Osteoblast (primary cell): ENCODE results near the gene OR10D3. TPM values are rescaled to one million over a fixed set of nuclear protein-coding genes. Genes with fewer than 3 reads are reported as not detected.
A peak's percentile ranks its signal among the peaks of the same experiment; 100 is the strongest.

ENCODE experiments used
- DNase-seq: peaks from one replicate; pipeline ENCODE4 v3.0.0; 2011; ENCODE audit warnings: low spot score, mixed read lengths; ENCODE audit not compliant: insufficient read length; ENCODE audit errors: missing footprints
- H2AFZ ChIP-seq: 2 replicates; pipeline ENCODE4 v1.6.0; 2011; ENCODE audit warnings: mild to moderate bottlenecking, low read length
- H3K27ac ChIP-seq: 2 replicates; pipeline ENCODE4 v1.5.1; 2011; ENCODE audit warnings: mild to moderate bottlenecking, low read depth, low read length, moderate library complexity
- H3K27me3 ChIP-seq: 2 replicates; pipeline ENCODE4 v1.6.0; 2012; ENCODE audit warnings: mild to moderate bottlenecking, control low read depth, inconsistent platforms, low read length, moderate library complexity; ENCODE audit not compliant: insufficient read depth
- H3K36me3 ChIP-seq: 2 replicates; pipeline ENCODE4 v1.5.1; 2011; ENCODE audit warnings: mild to moderate bottlenecking, low read length, control low read depth, moderate library complexity; ENCODE audit not compliant: insufficient read depth
- H3K4me1 ChIP-seq: 2 replicates; pipeline ENCODE4 v1.5.1; 2011; ENCODE audit warnings: mild to moderate bottlenecking, low read length, control low read depth, moderate library complexity; ENCODE audit not compliant: insufficient read depth
- H3K4me2 ChIP-seq: 2 replicates; pipeline ENCODE4 v1.6.0; 2011; ENCODE audit warnings: mild to moderate bottlenecking, low read length; ENCODE audit not compliant: insufficient read depth
- H3K4me3 ChIP-seq: fragments of 200-600 bp; sonication (generic); 3 replicates; pipeline ENCODE4 v1.5.1; 2012; ENCODE audit warnings: mild to moderate bottlenecking, low read length, inconsistent platforms; ENCODE audit not compliant: insufficient read depth
- H3K79me2 ChIP-seq: 2 replicates; pipeline ENCODE4 v1.6.0; 2012; ENCODE audit warnings: mild to moderate bottlenecking, low read length, control low read depth, inconsistent platforms; ENCODE audit not compliant: insufficient read depth
- H3K9me3 ChIP-seq: 2 replicates; pipeline ENCODE4 v1.5.1; 2011; ENCODE audit warnings: low read depth, low read length, control low read depth
- H4K20me1 ChIP-seq: 2 replicates; pipeline ENCODE4 v1.6.0; 2012; ENCODE audit warnings: mild to moderate bottlenecking, low read length, control low read depth; ENCODE audit not compliant: insufficient read depth
- total RNA-seq: library from RNA; depleted of rRNA; stranded (reverse); fragments of >200 nt; gene quantifications from 2 replicates; pipeline ENCODE4 v1.2.3, GENCODE V29; 2012
- TF ChIP-seq, protein P1 (sequence below): IDR thresholded peaks from 2 replicates; pipeline ENCODE4 v1.5.1; 2011; ENCODE audit warnings: mild to moderate bottlenecking, low read depth, low read length, moderate library complexity; ENCODE audit errors: extremely low read depth

Gene OR10D3
- total RNA-seq, 1 donor: not detected

DNA sequence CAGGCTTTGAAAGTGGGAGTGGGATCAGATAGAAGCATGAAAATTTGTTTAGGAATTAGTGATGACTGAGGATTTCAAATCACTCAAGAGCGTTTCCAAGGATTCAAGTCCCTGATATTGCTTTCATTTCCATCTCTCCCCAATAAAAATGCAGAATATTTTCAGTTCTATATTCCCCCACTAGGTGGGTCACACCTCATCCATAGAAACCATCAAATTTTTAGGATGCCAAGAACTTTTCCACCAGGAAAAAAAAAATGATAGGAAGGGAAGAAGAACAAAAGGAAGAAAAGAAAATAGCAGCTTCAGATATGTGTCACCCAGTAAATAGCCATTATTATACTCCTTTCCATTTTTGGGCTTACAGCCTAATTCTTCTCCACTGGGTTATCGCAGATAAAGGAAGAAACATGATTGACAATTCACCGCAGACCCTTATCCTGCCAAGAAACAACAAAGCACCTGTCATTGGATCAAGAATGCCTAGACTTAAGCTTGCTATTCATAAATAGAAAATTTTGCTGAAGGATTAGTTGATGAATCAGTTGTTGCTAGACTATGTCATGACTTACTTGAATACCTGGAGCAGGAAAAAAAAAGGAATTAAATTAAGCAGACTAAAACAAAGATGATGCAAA is 30.3 kb upstream of the OR10D3 start:
- Histone ChIP-seq H2AFZ (no peak overlapping the region), H3K4me2 (no peak overlapping the region), H3K27me3 (no peaks in the 10 kb centered on the region), H3K9me3 (no peaks in the 10 kb centered on the region), H4K20me1 (no peaks in the 10 kb centered on the region), H3K27ac (no peak overlapping the region), H3K4me3 (no peak overlapping the region), H3K79me2 (no peaks in the 10 kb centered on the region), H3K4me1 (no peaks in the 10 kb centered on the region), H3K36me3 (no peaks in the 10 kb centered on the region)
- TF ChIP-seq, protein P1, sequence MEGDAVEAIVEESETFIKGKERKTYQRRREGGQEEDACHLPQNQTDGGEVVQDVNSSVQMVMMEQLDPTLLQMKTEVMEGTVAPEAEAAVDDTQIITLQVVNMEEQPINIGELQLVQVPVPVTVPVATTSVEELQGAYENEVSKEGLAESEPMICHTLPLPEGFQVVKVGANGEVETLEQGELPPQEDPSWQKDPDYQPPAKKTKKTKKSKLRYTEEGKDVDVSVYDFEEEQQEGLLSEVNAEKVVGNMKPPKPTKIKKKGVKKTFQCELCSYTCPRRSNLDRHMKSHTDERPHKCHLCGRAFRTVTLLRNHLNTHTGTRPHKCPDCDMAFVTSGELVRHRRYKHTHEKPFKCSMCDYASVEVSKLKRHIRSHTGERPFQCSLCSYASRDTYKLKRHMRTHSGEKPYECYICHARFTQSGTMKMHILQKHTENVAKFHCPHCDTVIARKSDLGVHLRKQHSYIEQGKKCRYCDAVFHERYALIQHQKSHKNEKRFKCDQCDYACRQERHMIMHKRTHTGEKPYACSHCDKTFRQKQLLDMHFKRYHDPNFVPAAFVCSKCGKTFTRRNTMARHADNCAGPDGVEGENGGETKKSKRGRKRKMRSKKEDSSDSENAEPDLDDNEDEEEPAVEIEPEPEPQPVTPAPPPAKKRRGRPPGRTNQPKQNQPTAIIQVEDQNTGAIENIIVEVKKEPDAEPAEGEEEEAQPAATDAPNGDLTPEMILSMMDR: no peak
- no peak for DNase-seq

DNA sequence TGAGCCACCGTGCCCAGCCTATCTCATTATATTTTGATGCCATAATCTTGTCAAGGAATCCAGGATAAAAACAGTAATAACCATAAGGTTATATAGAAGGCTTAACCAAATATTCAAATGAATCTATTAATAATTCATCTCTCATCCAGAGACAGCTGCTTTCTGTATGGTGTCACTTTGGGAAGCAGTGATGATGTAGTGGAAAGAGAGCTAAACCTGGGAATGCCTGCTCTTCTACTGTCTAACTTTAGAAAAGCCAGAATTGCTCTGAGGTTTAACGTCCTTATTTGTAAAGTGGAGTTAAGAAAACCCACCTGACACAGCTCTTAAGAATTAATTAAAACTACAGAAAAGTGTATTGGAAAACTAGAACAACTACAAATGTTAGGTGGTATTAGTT is 29.3 kb upstream of the OR10D3 start:
- Histone ChIP-seq H3K4me3 (no peak overlapping the region), H3K27ac (no peak overlapping the region), H2AFZ (no peak overlapping the region), H3K4me2 (no peak overlapping the region), H4K20me1 (no peaks in the 10 kb centered on the region), H3K79me2 (no peaks in the 10 kb centered on the region), H3K36me3 (no peaks in the 10 kb centered on the region), H3K9me3 (no peaks in the 10 kb centered on the region), H3K4me1 (no peaks in the 10 kb centered on the region), H3K27me3 (no peaks in the 10 kb centered on the region)
- TF ChIP-seq, protein P1: no peak
- DNase-seq: no peak

DNA sequence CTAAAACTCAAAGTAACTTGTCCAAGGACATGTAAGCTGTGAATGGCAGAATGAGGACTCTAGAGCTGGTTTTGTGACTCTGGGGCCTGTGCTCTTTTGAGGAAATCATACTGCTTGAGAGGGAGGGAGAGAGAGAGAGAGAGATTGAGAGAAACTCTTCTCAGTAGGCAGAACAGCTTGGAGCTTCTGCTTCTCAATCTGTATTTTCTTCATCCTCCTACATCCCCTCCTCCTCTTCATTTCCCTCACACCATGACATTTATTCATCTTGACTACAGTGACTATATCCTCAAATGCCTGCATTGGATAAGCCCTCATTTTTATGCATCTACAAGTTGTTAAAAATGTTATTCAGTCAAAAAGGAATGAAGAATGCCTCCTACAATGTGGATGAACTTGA is 23.7 kb upstream of the OR10D3 start:
- H3K27me3 ChIP-seq: no peaks in the 10 kb centered on the region
- no peaks in the 10 kb centered on the region for H3K9me3 ChIP-seq
- H3K27ac ChIP-seq: no peak overlapping the region
- no peak overlapping the region for H2AFZ ChIP-seq
- H4K20me1 ChIP-seq: no peaks in the 10 kb centered on the region
- H3K79me2 ChIP-seq: no peaks in the 10 kb centered on the region
- TF ChIP-seq, protein P1: no peak
- H3K4me2 ChIP-seq: no peak overlapping the region
- no peak overlapping the region for H3K4me3 ChIP-seq
- DNase-seq: no peak
- no peaks in the 10 kb centered on the region for H3K4me1 ChIP-seq
- no peaks in the 10 kb centered on the region for H3K36me3 ChIP-seq

DNA sequence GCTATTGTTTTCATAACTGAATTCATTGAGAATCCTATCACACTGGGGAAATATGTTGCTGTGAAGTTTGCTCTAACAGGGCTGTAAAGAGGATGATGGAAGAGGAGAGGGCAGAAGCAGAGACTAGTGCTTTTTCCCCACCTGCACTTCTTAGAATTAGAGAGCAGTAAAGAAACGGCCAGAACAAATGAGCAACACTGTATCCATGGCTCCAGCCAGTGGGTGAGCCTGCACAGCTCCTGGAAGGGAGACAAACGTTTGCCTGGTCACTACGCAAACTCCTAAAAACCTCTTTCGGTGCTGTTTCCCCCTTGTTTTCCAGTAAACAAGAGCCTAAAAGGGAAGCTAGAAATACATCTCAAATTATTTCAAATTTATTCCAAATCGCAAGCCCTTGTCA is 22.2 kb upstream of the OR10D3 start:
- no peaks in the 10 kb centered on the region for H3K9me3 ChIP-seq
- H2AFZ ChIP-seq: no peak overlapping the region
- H4K20me1 ChIP-seq: no peaks in the 10 kb centered on the region
- H3K36me3 ChIP-seq: no peaks in the 10 kb centered on the region
- no peak overlapping the region for H3K4me3 ChIP-seq
- H3K4me1 ChIP-seq: no peaks in the 10 kb centered on the region
- no peak overlapping the region for H3K27ac ChIP-seq
- no peak overlapping the region for H3K4me2 ChIP-seq
- TF ChIP-seq, protein P1: no peak
- DNase-seq: peak; percentile 30
- H3K79me2 ChIP-seq: no peaks in the 10 kb centered on the region
- H3K27me3 ChIP-seq: no peaks in the 10 kb centered on the region
